Body of pancreas (tissue), 4 donors: ENCODE measurements around the gene SMOC2.

Experiments used
- CTCF ChIP-seq, 7 experiments: fragments of 450-650 bp in 4 of 7; fragments of 200-600 bp in 3 of 7; sonication (generic) in 3 of 7; IDR thresholded peaks; one replicate each; pipeline ENCODE4 v1.5.1; 2016 to 2019; ENCODE audit warnings: antibody characterized with exemption in 7 of 7
- POLR2A ChIP-seq, 3 donors: fragments of 450-650 bp; IDR thresholded peaks; one replicate each; pipeline ENCODE4 v1.6.1; 2016; ENCODE audit warnings: antibody characterized with exemption in 3 of 3, mild to moderate bottlenecking in 2 of 3

- TF ChIP-seq CTCF (IDR thresholded peaks at IDR 0.05), result no peak
- no peak for TF ChIP-seq POLR2A (IDR thresholded peaks at IDR 0.05)
Measured at GRCh38 chr6:168603234-168603633, 162.2 kb downstream of the SMOC2 start.
